ENCODE data around the gene AICDA. TPM values are rescaled to one million over a fixed set of nuclear protein-coding genes. Genes with fewer than 3 reads are reported as not detected.

The AICDA gene
- polyA plus RNA-seq = not detected

GRCh38 chr12:8612629-8613028, at the start of gene AICDA:
AICDA (minus strand) TSS chr12:8612859; CDS start chr12:8612767, 92 bp downstream.
- Histone ChIP-seq H3K4me1 (ENCODE audit: control insufficient read depth in 2 of 2, insufficient read depth in 2 of 2, low read length in 1 of 2) (no peaks in the 10 kb centered on the region), H3K9me3 (ENCODE audit: control insufficient read depth in 2 of 2, insufficient read depth in 1 of 2, low read depth in 1 of 2, low read length in 1 of 2) (no peaks in the 10 kb centered on the region), H3K27me3 (ENCODE audit: control insufficient read depth in 1 of 2, insufficient read depth in 2 of 2, low read length in 2 of 2) (no peaks in the 10 kb centered on the region), H3K4me3 (ENCODE audit: low read depth in 1 of 2, low read length in 2 of 2) (no peak within 1 kb of the TSS), H3K27ac (ENCODE audit: low read depth in 2 of 2, low read length in 1 of 2) (no peak within 1 kb of the TSS), H3K36me3 (ENCODE audit: control insufficient read depth in 2 of 2, insufficient read depth in 2 of 2, low read length in 1 of 2) (no peaks in the 10 kb centered on the region)
- WGBS, 2 donors = 47 to 56% methylated on average over 2 of the region's 2 CpGs

GRCh38 chr12:8661751-8662150, 49.1 kb upstream of the AICDA start:
- Histone ChIP-seq H3K27ac (ENCODE audit: low read depth in 2 of 2, low read length in 1 of 2) (no peak overlapping the region), H3K9me3 (ENCODE audit: control insufficient read depth in 2 of 2, insufficient read depth in 1 of 2, low read depth in 1 of 2, low read length in 1 of 2) (no peaks in the 10 kb centered on the region), H3K36me3 (ENCODE audit: control insufficient read depth in 2 of 2, insufficient read depth in 2 of 2, low read length in 1 of 2) (no peaks in the 10 kb centered on the region), H3K27me3 (ENCODE audit: control insufficient read depth in 1 of 2, insufficient read depth in 2 of 2, low read length in 2 of 2) (no peaks in the 10 kb centered on the region), H3K4me1 (ENCODE audit: control insufficient read depth in 2 of 2, insufficient read depth in 2 of 2, low read length in 1 of 2) (peaks cover 0 to 3% of the 10 kb centered on the region in 2 donors), H3K4me3 (ENCODE audit: low read depth in 1 of 2, low read length in 2 of 2) (no peak overlapping the region)
- 78 to 81% methylated on average over 3 of the region's 3 CpGs for WGBS, 2 donors

GRCh38 chr12:8661016-8661415, 48.4 kb upstream of the AICDA start:
- H3K9me3 ChIP-seq (ENCODE audit: control insufficient read depth in 2 of 2, insufficient read depth in 1 of 2, low read depth in 1 of 2, low read length in 1 of 2) = no peaks in the 10 kb centered on the region
- no peaks in the 10 kb centered on the region for H3K36me3 ChIP-seq (ENCODE audit: control insufficient read depth in 2 of 2, insufficient read depth in 2 of 2, low read length in 1 of 2)
- H3K4me3 ChIP-seq (ENCODE audit: low read depth in 1 of 2, low read length in 2 of 2) = no peak overlapping the region
- H3K27ac ChIP-seq (ENCODE audit: low read depth in 2 of 2, low read length in 1 of 2) = no peak overlapping the region
- WGBS, 2 donors = 72 to 92% methylated on average over 3 of the region's 3 CpGs
- no peaks in the 10 kb centered on the region for H3K27me3 ChIP-seq (ENCODE audit: control insufficient read depth in 1 of 2, insufficient read depth in 2 of 2, low read length in 2 of 2)
- H3K4me1 ChIP-seq (ENCODE audit: control insufficient read depth in 2 of 2, insufficient read depth in 2 of 2, low read length in 1 of 2) = peaks cover 0 to 3% of the 10 kb centered on the region in 2 donors

GRCh38 chr12:8658346-8658745, 45.7 kb upstream of the AICDA start:
- WGBS, 2 donors = 21 to 29% methylated on average over 1 of the region's 1 CpG

GRCh38 chr12:8655421-8655820, 42.8 kb upstream of the AICDA start:
- Histone ChIP-seq H3K4me1 (ENCODE audit: control insufficient read depth in 2 of 2, insufficient read depth in 2 of 2, low read length in 1 of 2) (no peaks in the 10 kb centered on the region), H3K27ac (ENCODE audit: low read depth in 2 of 2, low read length in 1 of 2) (no peak overlapping the region), H3K27me3 (ENCODE audit: control insufficient read depth in 1 of 2, insufficient read depth in 2 of 2, low read length in 2 of 2) (no peaks in the 10 kb centered on the region), H3K9me3 (ENCODE audit: control insufficient read depth in 2 of 2, insufficient read depth in 1 of 2, low read depth in 1 of 2, low read length in 1 of 2) (no peaks in the 10 kb centered on the region), H3K4me3 (ENCODE audit: low read depth in 1 of 2, low read length in 2 of 2) (no peak overlapping the region), H3K36me3 (ENCODE audit: control insufficient read depth in 2 of 2, insufficient read depth in 2 of 2, low read length in 1 of 2) (no peaks in the 10 kb centered on the region)
- 79 to 82% methylated on average over 6 of the region's 6 CpGs for WGBS, 2 donors

More at GRCh38 chr12:8658346-8658745, 45.7 kb upstream of the AICDA start:
- H3K4me3 ChIP-seq (ENCODE audit: low read depth in 1 of 2, low read length in 2 of 2) = no peak overlapping the region
- no peaks in the 10 kb centered on the region for H3K36me3 ChIP-seq (ENCODE audit: control insufficient read depth in 2 of 2, insufficient read depth in 2 of 2, low read length in 1 of 2)
- no peak overlapping the region for H3K27ac ChIP-seq (ENCODE audit: low read depth in 2 of 2, low read length in 1 of 2)
- no peaks in the 10 kb centered on the region for H3K9me3 ChIP-seq (ENCODE audit: control insufficient read depth in 2 of 2, insufficient read depth in 1 of 2, low read depth in 1 of 2, low read length in 1 of 2)
- peaks cover 0 to 3% of the 10 kb centered on the region in 2 donors for H3K4me1 ChIP-seq (ENCODE audit: control insufficient read depth in 2 of 2, insufficient read depth in 2 of 2, low read length in 1 of 2)
- H3K27me3 ChIP-seq (ENCODE audit: control insufficient read depth in 1 of 2, insufficient read depth in 2 of 2, low read length in 2 of 2) = no peaks in the 10 kb centered on the region

- no peaks in the 10 kb centered on the region for H3K36me3 ChIP-seq (ENCODE audit: control insufficient read depth in 2 of 2, insufficient read depth in 2 of 2, low read length in 1 of 2)
- no peak overlapping the region for H3K27ac ChIP-seq (ENCODE audit: low read depth in 2 of 2, low read length in 1 of 2)
- no peaks in the 10 kb centered on the region for H3K4me1 ChIP-seq (ENCODE audit: control insufficient read depth in 2 of 2, insufficient read depth in 2 of 2, low read length in 1 of 2)
- no peak overlapping the region for H3K4me3 ChIP-seq (ENCODE audit: low read depth in 1 of 2, low read length in 2 of 2)
- WGBS, 2 donors = 76 to 86% methylated on average over 8 of the region's 8 CpGs
- H3K9me3 ChIP-seq (ENCODE audit: control insufficient read depth in 2 of 2, insufficient read depth in 1 of 2, low read depth in 1 of 2, low read length in 1 of 2) = no peaks in the 10 kb centered on the region
- H3K27me3 ChIP-seq (ENCODE audit: control insufficient read depth in 1 of 2, insufficient read depth in 2 of 2, low read length in 2 of 2) = no peaks in the 10 kb centered on the region
Observed at GRCh38 chr12:8648576-8649205, 36.0 kb upstream of the AICDA start.

GRCh38 chr12:8647968-8648367, 35.3 kb upstream of the AICDA start:
- 89% methylated on average over 5 of the region's 5 CpGs for WGBS, 2 donors
- Histone ChIP-seq H3K27ac (ENCODE audit: low read depth in 2 of 2, low read length in 1 of 2) (no peak overlapping the region), H3K4me3 (ENCODE audit: low read depth in 1 of 2, low read length in 2 of 2) (no peak overlapping the region), H3K36me3 (ENCODE audit: control insufficient read depth in 2 of 2, insufficient read depth in 2 of 2, low read length in 1 of 2) (no peaks in the 10 kb centered on the region), H3K4me1 (ENCODE audit: control insufficient read depth in 2 of 2, insufficient read depth in 2 of 2, low read length in 1 of 2) (no peaks in the 10 kb centered on the region), H3K27me3 (ENCODE audit: control insufficient read depth in 1 of 2, insufficient read depth in 2 of 2, low read length in 2 of 2) (no peaks in the 10 kb centered on the region), H3K9me3 (ENCODE audit: control insufficient read depth in 2 of 2, insufficient read depth in 1 of 2, low read depth in 1 of 2, low read length in 1 of 2) (no peaks in the 10 kb centered on the region)

- H3K27me3 ChIP-seq (ENCODE audit: control insufficient read depth in 1 of 2, insufficient read depth in 2 of 2, low read length in 2 of 2) = peaks cover 0 to 5% of the 10 kb centered on the region in 2 donors
- no peaks in the 10 kb centered on the region for H3K4me1 ChIP-seq (ENCODE audit: control insufficient read depth in 2 of 2, insufficient read depth in 2 of 2, low read length in 1 of 2)
- no peaks in the 10 kb centered on the region for H3K36me3 ChIP-seq (ENCODE audit: control insufficient read depth in 2 of 2, insufficient read depth in 2 of 2, low read length in 1 of 2)
- H3K9me3 ChIP-seq (ENCODE audit: control insufficient read depth in 2 of 2, insufficient read depth in 1 of 2, low read depth in 1 of 2, low read length in 1 of 2) = no peaks in the 10 kb centered on the region
- H3K27ac ChIP-seq (ENCODE audit: low read depth in 2 of 2, low read length in 1 of 2) = no peak overlapping the region
- no peak overlapping the region for H3K4me3 ChIP-seq (ENCODE audit: low read depth in 1 of 2, low read length in 2 of 2)
- 43 to 47% methylated on average over 5 of the region's 5 CpGs for WGBS, 2 donors
Observed at GRCh38 chr12:8644345-8645248, 31.9 kb upstream of the AICDA start.

GRCh38 chr12:8642775-8643174, 30.1 kb upstream of the AICDA start:
- Histone ChIP-seq H3K36me3 (ENCODE audit: control insufficient read depth in 2 of 2, insufficient read depth in 2 of 2, low read length in 1 of 2) (no peaks in the 10 kb centered on the region), H3K4me1 (ENCODE audit: control insufficient read depth in 2 of 2, insufficient read depth in 2 of 2, low read length in 1 of 2) (no peaks in the 10 kb centered on the region), H3K27ac (ENCODE audit: low read depth in 2 of 2, low read length in 1 of 2) (no peak overlapping the region), H3K27me3 (ENCODE audit: control insufficient read depth in 1 of 2, insufficient read depth in 2 of 2, low read length in 2 of 2) (peaks cover 0 to 5% of the 10 kb centered on the region in 2 donors), H3K9me3 (ENCODE audit: control insufficient read depth in 2 of 2, insufficient read depth in 1 of 2, low read depth in 1 of 2, low read length in 1 of 2) (no peaks in the 10 kb centered on the region), H3K4me3 (ENCODE audit: low read depth in 1 of 2, low read length in 2 of 2) (no peak overlapping the region)
- 69 to 89% methylated on average over 1 of the region's 1 CpG for WGBS, 2 donors
